Loucy (cell line): ENCODE measurements around the gene PRKCZ.

ENCODE experiments used
- CTCF ChIP-seq: fragments of 200-600 bp; sonication (generic); conservative IDR thresholded peaks from 2 replicates; pipeline ENCODE4 v1.5.1; 2014; ENCODE audit warnings: mild to moderate bottlenecking, antibody characterized with exemption, low read length
- EZH2phosphoT487 ChIP-seq: fragments of 200-600 bp; IDR thresholded peaks from 2 replicates; pipeline ENCODE4 v1.6.1; 2018; ENCODE audit warnings: antibody characterized with exemption, mild to moderate bottlenecking, moderate library complexity, borderline replicate concordance

GRCh38 chr1:2065699-2066098 lies 15.5 kb downstream of the PRKCZ start:
- TF ChIP-seq CTCF (no peak), EZH2phosphoT487 (no peak)
